Hepatocyte (in vitro differentiated cells): Measurements from ENCODE around the gene SLC48A1. TPM values are rescaled to one million over a fixed set of nuclear protein-coding genes. Genes with fewer than 3 reads are reported as not detected.
"Not testable (repeated sequence)": the region's sequence is repeated elsewhere in the genome, so short reads cannot be mapped to it uniquely, and the experiment has no call there.

Experiments
- DNase-seq: peaks from one replicate; pipeline ENCODE4 v3.0.0-alpha.2; 2016; ENCODE audit warnings: low spot score
- H2AFZ ChIP-seq: fragments of 200-600 bp; sonication (generic); 2 replicates; pipeline ENCODE4 v1.6.0; 2016; ENCODE audit warnings: antibody characterized with exemption, mild to moderate bottlenecking
- H3K27ac ChIP-seq: fragments of 200-600 bp; sonication (generic); 2 replicates; pipeline ENCODE4 v1.5.1; 2016; ENCODE audit warnings: mild to moderate bottlenecking
- H3K27me3 ChIP-seq: fragments of 200-600 bp; sonication (generic); 2 replicates; pipeline ENCODE4 v1.6.1; 2016
- H3K36me3 ChIP-seq: fragments of 200-600 bp; sonication (generic); replicated peaks from 2 replicates; pipeline ENCODE4 v1.5.1; 2016; ENCODE audit warnings: low read depth; ENCODE audit not compliant: insufficient read depth
- H3K4me1 ChIP-seq: fragments of 200-600 bp; sonication (generic); 2 replicates; pipeline ENCODE4 v1.5.1; 2016; ENCODE audit warnings: mild to moderate bottlenecking, moderate library complexity; ENCODE audit not compliant: insufficient read depth
- H3K4me2 ChIP-seq: fragments of 200-600 bp; sonication (generic); 2 replicates; pipeline ENCODE4 v1.6.0; 2016
- H3K4me3 ChIP-seq: fragments of 200-600 bp; sonication (generic); 2 replicates; pipeline ENCODE4 v1.5.1; 2016; ENCODE audit warnings: mild to moderate bottlenecking
- H3K79me2 ChIP-seq: fragments of 200-600 bp; sonication (generic); 2 replicates; pipeline ENCODE4 v1.6.0; 2017; ENCODE audit warnings: mild to moderate bottlenecking
- H3K9me2 ChIP-seq: fragments of 200-600 bp; sonication (generic); replicated peaks from 2 replicates; pipeline ENCODE4 v1.6.0; 2017; ENCODE audit warnings: mild to moderate bottlenecking; ENCODE audit not compliant: insufficient read depth
- H3K9me3 ChIP-seq: fragments of 200-600 bp; sonication (generic); 2 replicates; pipeline ENCODE4 v1.5.1; 2016; ENCODE audit warnings: low read depth, mild to moderate bottlenecking
- H4K20me1 ChIP-seq: fragments of 200-600 bp; sonication (generic); 2 replicates; pipeline ENCODE4 v1.6.0; 2016; ENCODE audit warnings: mild to moderate bottlenecking; ENCODE audit not compliant: insufficient read depth, poor library complexity, severe bottlenecking
- CTCF ChIP-seq: fragments of 200-600 bp; sonication (generic); IDR thresholded peaks from 2 replicates; pipeline ENCODE4 v1.5.1; 2016; ENCODE audit warnings: antibody characterized with exemption, mild to moderate bottlenecking; ENCODE audit not compliant: poor library complexity
- EZH2 ChIP-seq: fragments of 200-600 bp; sonication (generic); IDR thresholded peaks from 2 replicates; pipeline ENCODE4 v1.6.1; 2016; ENCODE audit warnings: antibody characterized with exemption, mild to moderate bottlenecking, borderline replicate concordance
- EZH2phosphoT487 ChIP-seq: fragments of 200-600 bp; sonication (generic); IDR thresholded peaks from one replicate; pipeline ENCODE4 v1.6.1; 2018; ENCODE audit warnings: antibody characterized with exemption, mild to moderate bottlenecking, low read depth, moderate library complexity; ENCODE audit not compliant: unreplicated experiment, severe bottlenecking
- WGBS: methylation state at CpG from one replicate; pipeline ENCODE4 v1.1.6; 2016; ENCODE audit warnings: low lambda C conversion rate; ENCODE audit errors: missing lambda C conversion rate; 5-methylcytosine and 5-hydroxymethylcytosine counted together
- polyA plus RNA-seq: library from polyadenylated mRNA; unstranded; fragments of >200 nt; fragmentation: Nextera tagmentation; extraction: Ambion mirVana; gene quantifications from 2 replicates; pipeline ENCODE4 v1.2.1, GENCODE V29; 2016
- total RNA-seq: library from RNA; depleted of rRNA; stranded (reverse); fragments of >200 nt; gene quantifications from 2 replicates; pipeline ENCODE4 v1.2.3, GENCODE V29; 2014

Gene SLC48A1
- total and polyA plus RNA-seq, 2 experiments from 2014 or later = 11.2 to 22.6 TPM

- DNase-seq = no peak
- Histone ChIP-seq H3K9me3 (no peaks in the 10 kb centered on the region), H4K20me1 (peaks cover 51% of the 10 kb centered on the region), H3K36me3 (no peaks in the 10 kb centered on the region), H3K27me3 (no peaks in the 10 kb centered on the region), H3K4me3 (no peak overlapping the region), H3K4me1 (peaks cover 52% of the 10 kb centered on the region), H3K79me2 (peaks cover 100% of the 10 kb centered on the region), H3K9me2 (no peaks in the 10 kb centered on the region), H3K27ac (peak overlapping the region; percentile 62), H3K4me2 (no peak overlapping the region), H2AFZ (no peak overlapping the region)
- WGBS = 69% methylated on average over 5 of the region's 5 CpGs
- no peak for TF ChIP-seq EZH2
- TF ChIP-seq CTCF = no peak
- no peak for TF ChIP-seq EZH2phosphoT487
Measured at GRCh38 chr12:47807338-47807737, 34.3 kb downstream of the SLC48A1 start.

GRCh38 chr12:47808050-47808449 is 35.0 kb downstream of the SLC48A1 start:
- TF ChIP-seq CTCF (no peak), EZH2phosphoT487 (no peak), EZH2 (no peak)
- Histone ChIP-seq H3K27me3 (no peaks in the 10 kb centered on the region), H3K4me2 (peak overlapping the region; percentile 15), H2AFZ (no peak overlapping the region), H4K20me1 (peaks cover 45% of the 10 kb centered on the region), H3K9me3 (no peaks in the 10 kb centered on the region), H3K36me3 (no peaks in the 10 kb centered on the region), H3K4me1 (peaks cover 56% of the 10 kb centered on the region), H3K79me2 (peaks cover 95% of the 10 kb centered on the region), H3K4me3 (no peak overlapping the region), H3K9me2 (no peaks in the 10 kb centered on the region), H3K27ac (peak overlapping the region; percentile 62)
- 38% methylated on average over 9 of the region's 9 CpGs for WGBS
- DNase-seq = peak; percentile 49

DNA sequence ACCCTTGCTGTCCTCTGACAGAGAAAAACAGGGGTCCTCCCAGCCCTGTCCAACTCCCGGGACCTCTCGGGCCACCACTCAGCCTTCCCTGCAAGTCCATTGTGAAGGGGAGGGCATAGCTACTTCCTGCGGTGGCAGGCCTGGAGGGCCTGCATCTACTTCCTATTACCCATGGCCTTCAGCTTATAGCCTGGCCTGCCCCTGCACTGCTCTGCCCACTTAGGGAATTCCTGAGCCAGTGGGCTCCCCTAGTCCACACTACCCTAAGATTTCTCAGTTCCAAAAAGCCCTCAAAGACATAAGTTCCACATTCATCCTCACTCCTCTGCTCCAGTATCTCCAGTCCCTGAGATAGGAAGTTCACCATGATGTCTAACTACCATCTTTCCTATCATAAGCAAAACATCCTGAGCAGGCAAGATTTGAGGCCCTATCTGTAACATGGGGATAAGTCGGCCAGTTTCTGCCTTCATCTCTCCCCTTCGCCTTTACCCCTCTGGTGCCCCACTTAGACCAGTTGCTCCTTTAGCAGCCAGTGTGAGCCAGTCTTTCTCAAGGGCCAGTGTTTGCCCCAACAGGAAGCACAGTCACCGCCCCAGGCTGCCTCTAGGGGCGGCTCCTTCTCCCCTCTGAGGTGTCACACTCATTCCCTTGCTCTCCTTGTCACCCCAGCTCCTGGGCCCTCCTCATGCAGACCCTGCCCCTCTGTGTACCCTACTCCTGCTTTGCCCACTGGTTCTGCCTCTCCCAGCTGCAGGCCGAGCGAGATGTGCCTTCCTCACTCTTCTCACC is 35.7 kb downstream of the SLC48A1 start:
- peaks cover 40% of the 10 kb centered on the region for H4K20me1 ChIP-seq
- no peak overlapping the region for H2AFZ ChIP-seq
- no peaks in the 10 kb centered on the region for H3K27me3 ChIP-seq
- peaks cover 94% of the 10 kb centered on the region for H3K79me2 ChIP-seq
- peaks cover 64% of the 10 kb centered on the region for H3K4me1 ChIP-seq
- H3K9me3 ChIP-seq = no peaks in the 10 kb centered on the region
- no peak overlapping the region for H3K4me2 ChIP-seq
- no peak for DNase-seq
- H3K9me2 ChIP-seq = no peaks in the 10 kb centered on the region
- no peaks in the 10 kb centered on the region for H3K36me3 ChIP-seq
- TF ChIP-seq CTCF (no peak), EZH2phosphoT487 (no peak), EZH2 (no peak)
- no peak overlapping the region for H3K4me3 ChIP-seq
- H3K27ac ChIP-seq = peak overlapping the region; percentile 62
- 86% methylated on average over 9 of the region's 9 CpGs for WGBS

GRCh38 chr12:47809518-47809917 is 36.5 kb downstream of the SLC48A1 start:
- not testable (repeated sequence) for H3K9me2 ChIP-seq, H3K4me3 ChIP-seq, H3K9me3 ChIP-seq, DNase-seq, H2AFZ ChIP-seq, H3K27me3 ChIP-seq, H3K36me3 ChIP-seq, H3K4me2 ChIP-seq
- peaks cover 94% of the 10 kb centered on the region for H3K79me2 ChIP-seq
- 93% methylated on average over 9 of the region's 9 CpGs for WGBS
- peaks cover 67% of the 10 kb centered on the region for H3K4me1 ChIP-seq
- H3K27ac ChIP-seq = peak overlapping the region; percentile 98
- H4K20me1 ChIP-seq = peaks cover 35% of the 10 kb centered on the region
